ENCODE data around the gene PTPRB. TPM values are rescaled to one million over a fixed set of nuclear protein-coding genes. Genes with fewer than 3 reads are reported as not detected.

Gene PTPRB
- total RNA-seq: not detected

DNA sequence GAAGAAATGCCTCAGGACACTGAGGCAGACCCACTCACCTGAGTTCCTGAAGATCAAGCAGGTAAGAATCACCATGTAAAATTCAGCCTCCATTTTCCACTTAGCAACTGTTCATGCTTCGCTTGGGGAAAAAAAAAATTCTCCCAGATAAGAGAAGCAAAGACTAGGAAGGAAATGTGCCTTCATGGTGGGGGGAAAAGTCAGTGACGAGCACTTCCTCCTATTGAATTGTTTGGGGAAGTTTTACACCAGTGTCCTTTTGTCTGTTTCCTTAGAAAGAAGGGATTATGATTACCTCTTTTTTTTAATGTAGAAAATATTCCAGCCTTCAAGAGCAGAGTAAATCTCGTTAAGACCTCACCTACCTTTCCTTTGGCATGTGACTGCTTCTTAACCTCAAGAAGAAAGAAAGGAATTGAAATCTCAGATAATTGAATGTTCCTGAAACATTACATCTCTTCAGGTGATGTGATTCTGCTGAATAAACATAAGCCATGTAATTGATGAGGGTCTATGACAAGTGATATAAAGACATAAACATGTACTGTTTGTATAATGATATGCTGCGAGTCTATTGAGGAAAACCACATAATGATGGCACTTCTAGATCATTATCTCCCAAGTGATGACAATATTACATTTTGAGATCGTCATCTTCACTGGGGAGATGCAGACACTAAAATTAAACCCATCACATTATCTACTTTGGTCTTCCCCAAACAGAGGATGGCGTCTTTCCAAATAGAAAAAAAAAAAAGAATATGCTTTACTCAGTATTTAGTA lies at the start of gene PTPRB:
Gene PTPRB, minus strand, starts transcription at position 127 of the 783 bp plus-strand sequence. Its CDS starts 34 bp downstream, at position 93.
- intact Hi-C loops (cut with micrococcal nuclease): no loop called here
- H3K9me3 Mint-ChIP-seq: no peaks in the 10 kb centered on the region
- DNase-seq: no peak
- no peak within 1 kb of the TSS for H3K27ac Mint-ChIP-seq
- H3K4me1 Mint-ChIP-seq (ENCODE audit: low read depth): no peaks in the 10 kb centered on the region
- POLR2A ChIA-PET: no interaction called here
- no peaks in the 10 kb centered on the region for H3K36me3 Mint-ChIP-seq
- H3K4me3 Mint-ChIP-seq: no peak within 1 kb of the TSS
- CTCF ChIA-PET: no interaction called here
- peaks cover 14% of the 10 kb centered on the region for H3K27me3 Mint-ChIP-seq

DNA sequence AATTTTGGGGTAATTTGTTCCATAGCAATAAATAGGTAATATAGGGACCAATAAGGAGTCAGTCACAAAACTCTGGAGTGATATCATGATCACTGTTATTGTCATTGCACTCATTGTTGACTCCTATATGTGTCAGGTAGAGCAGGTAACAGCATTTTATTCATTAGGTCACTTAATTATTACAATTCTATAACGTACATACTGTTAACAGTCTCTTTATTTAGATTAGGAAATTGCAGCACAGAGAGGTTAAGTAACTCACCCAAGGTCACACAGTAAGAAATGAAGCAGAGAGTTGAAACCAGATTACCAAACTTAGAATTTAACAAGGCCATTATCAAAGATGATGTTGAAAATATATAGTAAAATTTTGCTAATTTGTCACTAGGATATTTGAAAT lies 49.7 kb upstream of the PTPRB start:
- Mint-ChIP-seq H3K4me3 (no peak overlapping the region), H3K4me1 (ENCODE audit: low read depth) (no peaks in the 10 kb centered on the region), H3K27me3 (peaks cover 4% of the 10 kb centered on the region), H3K9me3 (no peaks in the 10 kb centered on the region), H3K36me3 (no peaks in the 10 kb centered on the region), H3K27ac (no peak overlapping the region)
- ChIA-PET POLR2A (interaction anchor here (0.6 kb wide), 1 partner anchor 495 kb away, joined by 3 read pairs; no protein-coding TSS in a partner anchor), CTCF (no interaction called here)
- DNase-seq: no peak
- intact Hi-C loops (cut with micrococcal nuclease): no loop called here

DNA sequence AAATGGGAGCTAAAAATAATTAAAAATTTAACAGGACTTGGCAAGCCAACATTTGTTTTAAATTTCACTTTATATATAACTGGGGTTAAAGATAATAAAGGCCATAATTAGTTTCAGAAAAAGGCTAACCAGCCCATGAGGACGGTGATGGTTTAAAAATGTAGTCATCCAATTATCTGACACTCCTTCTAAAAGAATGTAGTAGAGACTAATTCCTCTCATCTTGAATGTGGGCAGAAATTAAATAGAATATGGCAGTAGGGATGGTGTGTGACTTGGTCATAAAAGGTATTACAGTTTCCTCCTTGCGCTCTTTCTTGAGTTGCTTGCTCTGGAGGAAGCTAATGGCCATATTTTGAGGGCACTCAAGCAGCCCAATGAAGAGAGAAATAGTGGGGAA lies 49.1 kb upstream of the PTPRB start:
- intact Hi-C loops (cut with micrococcal nuclease): no loop called here
- no peaks in the 10 kb centered on the region for H3K9me3 Mint-ChIP-seq
- no peak for DNase-seq
- H3K4me1 Mint-ChIP-seq (ENCODE audit: low read depth): no peaks in the 10 kb centered on the region
- no peak overlapping the region for H3K4me3 Mint-ChIP-seq
- peaks cover 4% of the 10 kb centered on the region for H3K27me3 Mint-ChIP-seq
- no peak overlapping the region for H3K27ac Mint-ChIP-seq
- H3K36me3 Mint-ChIP-seq: no peaks in the 10 kb centered on the region
- POLR2A ChIA-PET: no interaction called here
- CTCF ChIA-PET: no interaction called here

DNA sequence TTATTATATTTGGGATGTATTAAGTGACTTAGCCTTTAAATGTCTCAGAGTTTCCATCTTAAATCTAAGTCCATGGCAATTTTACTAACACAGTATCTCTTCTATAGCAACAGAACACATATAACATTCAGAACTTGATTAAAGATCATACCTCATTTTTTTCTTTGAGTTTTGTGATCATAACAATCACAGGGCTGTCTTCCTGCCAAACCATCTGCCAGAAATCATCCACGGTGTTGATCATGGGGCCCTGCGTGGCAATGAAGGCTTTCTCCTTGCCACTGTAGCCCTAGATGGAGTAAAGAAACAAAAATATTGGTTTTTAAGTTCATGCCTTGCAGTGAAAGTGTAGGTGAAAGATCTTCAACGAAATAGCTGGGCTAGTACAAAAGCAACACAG lies 46.7 kb upstream of the PTPRB start:
- no peaks in the 10 kb centered on the region for H3K36me3 Mint-ChIP-seq

DNA sequence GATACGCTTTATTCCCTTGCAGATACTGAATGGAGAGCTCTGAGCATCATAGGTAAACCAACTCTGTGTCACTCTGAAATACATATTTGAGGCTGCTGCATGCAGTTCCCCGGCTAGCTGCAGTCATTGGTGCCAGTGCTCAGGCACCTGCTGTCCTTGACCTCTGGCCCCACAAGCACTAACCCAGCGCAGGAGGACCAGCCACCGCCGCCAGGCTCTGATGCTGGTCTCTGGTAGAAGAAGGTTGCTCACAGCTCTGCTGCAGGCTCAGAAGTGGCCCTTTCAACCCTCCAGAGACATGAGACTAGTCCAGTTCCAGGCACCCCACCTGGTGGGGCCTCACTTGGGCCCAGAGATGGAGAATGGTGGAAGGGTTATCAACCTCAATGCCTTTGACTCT lies 34.5 kb upstream of the PTPRB start:
- Mint-ChIP-seq H3K36me3 (no peaks in the 10 kb centered on the region), H3K9me3 (peaks cover 4% of the 10 kb centered on the region), H3K4me3 (no peak overlapping the region), H3K27me3 (peaks cover 2% of the 10 kb centered on the region), H3K27ac (no peak overlapping the region), H3K4me1 (ENCODE audit: low read depth) (no peaks in the 10 kb centered on the region)
- DNase-seq: no peak
- intact Hi-C loops (cut with micrococcal nuclease): no loop called here
- ChIA-PET CTCF (no interaction called here), POLR2A (no interaction called here)

More for the DNA sequence above, 46.7 kb upstream of the PTPRB start:
- ChIA-PET POLR2A (no interaction called here), CTCF (no interaction called here)
- Mint-ChIP-seq H3K9me3 (no peaks in the 10 kb centered on the region), H3K27ac (no peak overlapping the region), H3K27me3 (peaks cover 6% of the 10 kb centered on the region), H3K4me1 (ENCODE audit: low read depth) (no peaks in the 10 kb centered on the region), H3K4me3 (no peak overlapping the region)
- no peak for DNase-seq
- intact Hi-C loops (cut with micrococcal nuclease): no loop called here

DNA sequence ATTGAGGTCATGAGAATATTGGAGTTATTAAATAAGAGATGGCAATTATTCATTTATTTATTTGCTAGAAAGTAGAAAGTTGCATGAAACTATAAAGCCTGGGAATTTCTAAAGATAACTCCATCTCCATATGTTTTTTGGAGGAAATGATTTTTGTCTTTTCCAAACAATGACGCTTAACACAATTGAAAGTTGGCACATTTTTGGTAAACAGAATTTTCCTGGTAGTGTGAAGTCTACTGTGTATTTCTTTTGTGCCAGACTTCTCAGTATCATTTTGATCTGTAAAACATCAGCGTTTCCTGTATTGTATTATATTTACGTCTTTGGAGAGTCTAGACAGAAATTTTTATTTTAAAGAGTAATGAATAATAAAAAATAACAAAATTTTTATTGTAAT lies 33.7 kb upstream of the PTPRB start:
- no peak overlapping the region for H3K27ac Mint-ChIP-seq
- peaks cover 3% of the 10 kb centered on the region for H3K9me3 Mint-ChIP-seq
- H3K4me3 Mint-ChIP-seq: no peak overlapping the region
- DNase-seq: no peak
- H3K27me3 Mint-ChIP-seq: peaks cover 2% of the 10 kb centered on the region
- no peaks in the 10 kb centered on the region for H3K4me1 Mint-ChIP-seq (ENCODE audit: low read depth)
- intact Hi-C loops (cut with micrococcal nuclease): no loop called here
- CTCF ChIA-PET: no interaction called here
- POLR2A ChIA-PET: no interaction called here
- H3K36me3 Mint-ChIP-seq: no peaks in the 10 kb centered on the region

DNA sequence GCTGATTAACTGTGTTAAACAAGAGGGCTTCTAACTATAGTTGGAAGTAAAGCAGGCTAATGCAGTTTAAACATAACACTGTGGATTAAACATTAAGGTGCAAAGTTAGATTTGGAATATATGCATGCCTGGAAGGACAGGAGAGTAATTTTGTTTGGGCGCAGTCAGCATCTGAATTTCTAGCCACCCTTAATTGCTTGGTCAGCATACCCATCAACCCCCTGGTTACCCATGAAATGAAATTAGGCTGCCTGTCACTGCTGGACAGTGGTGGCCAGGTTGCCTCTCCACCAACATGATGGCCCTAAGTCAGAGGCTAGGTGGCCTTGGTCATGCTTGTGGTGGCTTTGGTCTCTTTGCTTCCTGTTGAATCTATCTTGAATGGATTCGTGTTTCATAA lies 30.0 kb upstream of the PTPRB start:
- Mint-ChIP-seq H3K4me1 (ENCODE audit: low read depth) (no peaks in the 10 kb centered on the region), H3K4me3 (no peak overlapping the region), H3K36me3 (no peaks in the 10 kb centered on the region), H3K27me3 (peaks cover 2% of the 10 kb centered on the region), H3K27ac (no peak overlapping the region), H3K9me3 (no peaks in the 10 kb centered on the region)
- intact Hi-C loops (cut with micrococcal nuclease): no loop called here
- POLR2A ChIA-PET: no interaction called here
- CTCF ChIA-PET: no interaction called here
- DNase-seq: no peak

DNA sequence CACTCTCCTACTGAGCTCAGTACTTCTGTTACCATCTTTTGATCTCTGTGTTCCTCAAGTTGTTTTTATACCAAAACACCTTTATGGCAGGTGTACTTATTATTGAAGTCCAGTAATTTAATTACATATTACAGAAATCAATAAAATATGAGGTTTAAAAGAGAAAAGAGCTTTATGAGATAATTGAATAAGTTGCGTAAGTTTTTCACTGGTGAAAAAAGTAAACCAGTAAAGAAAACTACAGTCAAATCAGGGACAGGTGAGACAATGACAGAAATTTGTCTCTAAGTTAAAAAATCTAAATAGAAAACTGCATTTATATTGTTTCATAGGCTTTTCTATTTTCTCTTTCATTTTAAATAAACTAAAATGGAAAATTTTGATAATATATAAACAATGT lies 29.1 kb upstream of the PTPRB start:
- Mint-ChIP-seq H3K27me3 (peaks cover 2% of the 10 kb centered on the region), H3K36me3 (no peaks in the 10 kb centered on the region), H3K4me3 (no peak overlapping the region), H3K9me3 (no peaks in the 10 kb centered on the region), H3K27ac (no peak overlapping the region), H3K4me1 (ENCODE audit: low read depth) (peaks cover 4% of the 10 kb centered on the region)
- intact Hi-C loops (cut with micrococcal nuclease): no loop called here
- ChIA-PET CTCF (no interaction called here), POLR2A (no interaction called here)
- DNase-seq: no peak

DNA sequence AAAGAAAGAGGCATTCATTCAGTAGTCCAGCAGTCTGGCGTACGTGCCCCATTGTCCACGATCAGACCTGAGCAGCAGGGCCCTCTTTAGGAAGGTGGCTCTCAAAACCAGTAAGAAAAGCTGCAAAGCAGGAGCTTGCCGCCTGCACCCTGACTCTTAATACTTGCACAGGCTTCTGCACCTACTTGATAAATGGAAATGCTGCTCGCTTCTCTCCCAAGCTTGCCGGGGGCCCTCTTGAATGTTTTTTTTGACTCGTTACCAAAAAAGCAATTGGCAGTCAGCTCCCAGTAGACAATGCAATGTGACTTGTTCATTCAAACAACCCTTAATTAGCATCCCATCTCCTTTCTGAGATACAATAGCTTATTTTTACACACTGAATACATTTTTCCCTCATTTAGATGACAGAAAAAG lies 27.2 kb upstream of the PTPRB start:
- no peaks in the 10 kb centered on the region for H3K27me3 Mint-ChIP-seq
- H3K27ac Mint-ChIP-seq: no peak overlapping the region
- no peak for DNase-seq
- intact Hi-C loops (cut with micrococcal nuclease): no loop called here
- H3K36me3 Mint-ChIP-seq: no peaks in the 10 kb centered on the region
- H3K4me3 Mint-ChIP-seq: no peak overlapping the region
- CTCF ChIA-PET: no interaction called here
- no peaks in the 10 kb centered on the region for H3K9me3 Mint-ChIP-seq
- H3K4me1 Mint-ChIP-seq (ENCODE audit: low read depth): peaks cover 4% of the 10 kb centered on the region
- POLR2A ChIA-PET: no interaction called here

DNA sequence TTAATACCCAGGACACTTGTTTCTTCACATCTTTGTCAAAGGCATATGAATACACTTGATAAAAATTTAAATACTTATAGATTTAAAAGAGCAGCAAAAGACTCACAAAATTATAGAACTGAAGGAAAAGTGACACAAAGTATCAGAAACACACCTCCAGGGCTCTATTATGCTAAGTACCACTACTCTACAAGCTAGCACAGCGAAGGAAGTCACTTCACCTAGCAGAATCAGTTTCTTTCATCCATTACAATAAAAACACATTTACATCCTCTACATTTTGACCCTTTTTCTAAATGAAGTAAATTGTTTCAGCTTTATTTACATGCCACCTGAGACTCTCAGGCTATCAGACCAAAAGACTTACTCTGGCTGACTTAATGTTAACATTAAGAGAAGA lies 26.6 kb upstream of the PTPRB start:
- peaks cover 4% of the 10 kb centered on the region for H3K4me1 Mint-ChIP-seq (ENCODE audit: low read depth)
- CTCF ChIA-PET: no interaction called here
- H3K9me3 Mint-ChIP-seq: no peaks in the 10 kb centered on the region
- no peaks in the 10 kb centered on the region for H3K36me3 Mint-ChIP-seq
- H3K27me3 Mint-ChIP-seq: no peaks in the 10 kb centered on the region
- intact Hi-C loops (cut with micrococcal nuclease): no loop called here
- no peak for DNase-seq
- POLR2A ChIA-PET: no interaction called here
- H3K27ac Mint-ChIP-seq: no peak overlapping the region
- no peak overlapping the region for H3K4me3 Mint-ChIP-seq

DNA sequence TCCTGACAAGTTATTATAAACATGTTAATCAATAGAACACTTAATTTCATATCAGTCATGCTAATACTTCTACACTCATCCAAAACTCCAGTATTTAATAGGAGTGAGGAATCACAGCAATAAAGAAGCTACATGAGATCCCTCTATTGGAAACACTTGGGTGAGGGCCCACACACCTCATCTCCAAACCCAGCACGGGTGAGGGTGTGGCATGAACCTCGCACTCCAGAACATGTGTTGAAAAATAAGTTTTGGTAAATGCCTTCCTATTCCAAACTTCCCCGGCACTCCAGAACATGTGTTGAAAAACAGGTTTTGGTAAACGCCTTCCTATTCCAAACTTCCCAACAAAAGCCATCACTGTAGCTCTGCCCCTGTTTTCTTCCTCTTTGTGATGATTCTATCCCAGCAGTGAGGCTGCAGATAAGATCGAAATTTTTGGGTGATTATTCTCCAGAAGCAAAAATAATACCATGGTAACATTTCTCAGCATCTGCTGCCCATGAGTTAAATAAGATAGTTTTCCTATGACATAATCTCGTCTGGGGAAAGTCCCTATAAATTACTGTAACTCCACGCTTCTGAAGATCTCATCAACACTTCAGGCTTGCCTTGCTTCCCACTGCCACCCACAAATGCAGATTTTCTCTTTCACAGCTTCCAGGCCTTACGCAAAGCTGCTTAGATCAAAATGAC lies 24.4 kb upstream of the PTPRB start:
- peaks cover 4% of the 10 kb centered on the region for H3K4me1 Mint-ChIP-seq (ENCODE audit: low read depth)
- no peak overlapping the region for H3K27ac Mint-ChIP-seq
- no peaks in the 10 kb centered on the region for H3K27me3 Mint-ChIP-seq
- no peaks in the 10 kb centered on the region for H3K36me3 Mint-ChIP-seq
- CTCF ChIA-PET: no interaction called here
- DNase-seq: no peak
- POLR2A ChIA-PET: no interaction called here
- no peaks in the 10 kb centered on the region for H3K9me3 Mint-ChIP-seq
- no peak overlapping the region for H3K4me3 Mint-ChIP-seq
- intact Hi-C loops (cut with micrococcal nuclease): no loop called here

DNA sequence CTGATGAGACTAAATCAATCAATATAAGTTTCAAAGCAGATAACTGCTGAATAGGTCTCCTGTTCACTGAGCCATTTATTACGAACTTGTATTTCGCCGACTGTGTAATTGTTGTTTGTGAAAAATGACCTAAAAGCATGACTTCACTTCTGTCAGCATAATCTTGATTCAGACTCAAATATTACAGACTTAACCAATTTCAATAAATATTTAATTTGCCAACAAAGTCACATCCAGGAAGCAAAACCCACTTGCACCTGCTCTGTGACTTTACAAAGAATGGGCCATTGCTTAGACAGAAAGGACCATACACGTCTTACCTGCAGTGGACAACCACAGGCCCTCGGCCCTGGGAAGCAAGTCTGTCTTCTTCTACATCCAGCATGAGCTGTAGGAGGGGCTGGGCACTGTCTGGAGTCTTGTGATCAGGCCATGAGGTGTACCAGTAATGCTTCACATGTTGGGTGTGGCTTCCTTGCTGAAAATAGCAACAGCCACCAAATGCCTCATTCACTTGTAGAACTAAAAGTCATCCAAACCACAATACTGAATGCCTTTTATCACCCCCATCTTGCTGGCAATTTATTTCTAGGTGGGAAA lies 23.5 kb upstream of the PTPRB start:
- ChIA-PET CTCF (no interaction called here), POLR2A (no interaction called here)
- H3K4me1 Mint-ChIP-seq (ENCODE audit: low read depth): peaks cover 4% of the 10 kb centered on the region
- no peak overlapping the region for H3K27ac Mint-ChIP-seq
- no peak for DNase-seq
- H3K4me3 Mint-ChIP-seq: no peak overlapping the region
- intact Hi-C loops (cut with micrococcal nuclease): no loop called here
- no peaks in the 10 kb centered on the region for H3K36me3 Mint-ChIP-seq
- no peaks in the 10 kb centered on the region for H3K27me3 Mint-ChIP-seq
- no peaks in the 10 kb centered on the region for H3K9me3 Mint-ChIP-seq
